Effector memory CD8-positive, alpha-beta T cell (primary cell): ENCODE data around the gene RPS4Y1.
"Not testable (repeated sequence)": the region's sequence is repeated elsewhere in the genome, so short reads cannot be mapped to it uniquely, and the experiment has no call there.

Experiments
- ATAC-seq: fragments of 150-1000 bp; cut with Tn5 transposase; replicated peaks from 2 replicates; pipeline ENCODE4 v1.10.0; 2021; ENCODE audit warnings: mild to moderate bottlenecking, moderate library complexity
- DNase-seq, 3 experiments: peaks; one replicate each; pipeline ENCODE4 v3.0.0; 2021
- H3K27ac Mint-ChIP-seq, 2 donors: one replicate each; pipeline ENCODE4 v1.8.0; 2022; ENCODE audit warnings: mild to moderate bottlenecking in 2 of 2, mixed read lengths in 2 of 2, moderate library complexity in 2 of 2
- H3K27me3 Mint-ChIP-seq, 2 donors: one replicate each; pipeline ENCODE4 v1.8.0; 2022; ENCODE audit warnings: mixed read lengths in 2 of 2
- H3K36me3 Mint-ChIP-seq: one replicate; pipeline ENCODE4 v1.8.0; 2022; ENCODE audit warnings: mild to moderate bottlenecking, moderate library complexity, mixed read lengths; ENCODE audit not compliant: insufficient read depth
- H3K4me1 Mint-ChIP-seq, 2 donors: one replicate each; pipeline ENCODE4 v1.8.0; 2022; ENCODE audit warnings: low read depth in 2 of 2, mixed read lengths in 2 of 2
- H3K4me3 Mint-ChIP-seq, 2 donors: one replicate each; pipeline ENCODE4 v1.8.0; 2022; ENCODE audit warnings: mild to moderate bottlenecking in 2 of 2, mixed read lengths in 2 of 2, moderate library complexity in 2 of 2
- H3K9me3 Mint-ChIP-seq, 2 donors: one replicate each; pipeline ENCODE4 v1.8.0; 2022; ENCODE audit warnings: mixed read lengths in 2 of 2

Gene RPS4Y1

DNA sequence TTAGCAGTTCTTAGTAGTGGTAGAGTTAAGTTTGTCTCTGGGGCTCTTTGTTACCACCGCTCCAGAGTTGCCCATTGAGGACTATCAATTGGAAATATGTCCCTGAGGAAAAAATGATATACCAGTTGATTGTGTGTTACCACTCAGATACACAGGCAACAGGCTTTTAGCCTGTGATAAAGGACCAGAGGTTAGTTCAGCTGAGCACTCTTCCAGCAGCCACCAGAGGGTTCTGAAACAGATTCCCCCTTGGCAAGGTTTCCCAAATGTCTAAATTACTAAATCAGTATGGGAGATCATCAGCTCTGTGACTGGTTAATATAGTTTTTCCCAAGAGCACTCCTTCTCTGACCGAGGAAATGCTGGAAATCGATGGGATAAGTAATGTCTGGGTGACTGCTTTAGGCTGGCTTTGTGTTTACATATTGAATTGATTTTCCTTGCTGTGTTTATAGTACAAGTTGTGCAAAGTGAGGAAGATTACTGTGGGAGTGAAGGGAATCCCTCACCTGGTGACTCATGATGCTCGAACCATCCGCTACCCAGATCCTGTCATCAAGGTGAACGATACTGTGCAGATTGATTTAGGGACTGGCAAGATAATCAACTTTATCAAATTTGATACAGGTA is 12.9 kb downstream of the RPS4Y1 start:
- H3K4me3 Mint-ChIP-seq = no peak overlapping the region
- ATAC-seq (no peak), DNase-seq (no peak)
- H3K9me3 Mint-ChIP-seq = no peaks in the 10 kb centered on the region
- H3K27ac Mint-ChIP-seq = peak overlapping the region in 1 of 2 donors; percentile 0
- peaks cover 27 to 71% of the 10 kb centered on the region in 2 donors for H3K4me1 Mint-ChIP-seq
- no peaks in the 10 kb centered on the region for H3K27me3 Mint-ChIP-seq
- H3K36me3 Mint-ChIP-seq = peaks cover 63% of the 10 kb centered on the region

- Mint-ChIP-seq H3K36me3 (peaks cover 73% of the 10 kb centered on the region), H3K27me3 (no peaks in the 10 kb centered on the region), H3K27ac (peak overlapping the region; percentile 73 to 83), H3K4me3 (peak overlapping the region in 1 of 2 donors; percentile 14), H3K9me3 (no peaks in the 10 kb centered on the region), H3K4me1 (peaks cover 22 to 74% of the 10 kb centered on the region in 2 donors)
- DNase-seq = no peak
- peak; percentile 82 for ATAC-seq
Observed at GRCh38 chrY:2857068-2857467, 15.7 kb downstream of the RPS4Y1 start.

- ATAC-seq = no peak
- no peaks in the 10 kb centered on the region for H3K9me3 Mint-ChIP-seq
- H3K27ac Mint-ChIP-seq = peak overlapping the region; percentile 73 to 83
- H3K4me3 Mint-ChIP-seq = peak overlapping the region; percentile 17 to 45
- DNase-seq = no peak
- no peaks in the 10 kb centered on the region for H3K27me3 Mint-ChIP-seq
- H3K4me1 Mint-ChIP-seq = peaks cover 22 to 75% of the 10 kb centered on the region in 2 donors
- peaks cover 80% of the 10 kb centered on the region for H3K36me3 Mint-ChIP-seq
Observed at GRCh38 chrY:2857686-2858085, 16.3 kb downstream of the RPS4Y1 start.

DNA sequence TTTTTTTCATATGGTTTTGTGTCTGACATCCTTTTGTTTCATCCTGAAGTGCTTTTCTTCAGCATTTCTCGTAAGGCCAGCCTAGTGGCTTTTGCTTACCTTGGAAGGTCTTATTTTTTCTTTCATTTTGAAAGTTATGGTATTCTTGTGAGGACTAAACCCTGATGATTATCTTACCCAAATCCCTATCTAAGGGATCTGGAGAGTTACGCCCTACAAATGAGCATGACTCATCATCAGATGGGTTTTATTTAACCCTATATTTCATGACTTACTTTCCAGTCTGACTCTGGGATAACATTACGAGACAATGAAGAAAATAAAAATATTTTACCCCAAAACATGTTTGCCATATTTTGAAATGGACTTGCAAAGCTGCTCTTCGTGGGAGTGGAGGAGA is 18.4 kb downstream of the RPS4Y1 start:
- Mint-ChIP-seq H3K4me1 (peaks cover 17 to 65% of the 10 kb centered on the region in 2 donors), H3K27me3 (no peaks in the 10 kb centered on the region), H3K4me3 (no peak overlapping the region), H3K36me3 (peaks cover 77% of the 10 kb centered on the region), H3K9me3 (no peaks in the 10 kb centered on the region), H3K27ac (peak overlapping the region; percentile 9 to 44)
- DNase-seq (no peak), ATAC-seq (no peak)

- H3K9me3 Mint-ChIP-seq = no peaks in the 10 kb centered on the region
- H3K27me3 Mint-ChIP-seq = no peaks in the 10 kb centered on the region
- DNase-seq (no peak), ATAC-seq (no peak)
- no peak overlapping the region for H3K4me3 Mint-ChIP-seq
- H3K4me1 Mint-ChIP-seq = peaks cover 14 to 62% of the 10 kb centered on the region in 2 donors
- H3K36me3 Mint-ChIP-seq = peaks cover 75% of the 10 kb centered on the region
- H3K27ac Mint-ChIP-seq = peak overlapping the region; percentile 9 to 44
Observed at GRCh38 chrY:2860511-2860910, 19.1 kb downstream of the RPS4Y1 start.

DNA sequence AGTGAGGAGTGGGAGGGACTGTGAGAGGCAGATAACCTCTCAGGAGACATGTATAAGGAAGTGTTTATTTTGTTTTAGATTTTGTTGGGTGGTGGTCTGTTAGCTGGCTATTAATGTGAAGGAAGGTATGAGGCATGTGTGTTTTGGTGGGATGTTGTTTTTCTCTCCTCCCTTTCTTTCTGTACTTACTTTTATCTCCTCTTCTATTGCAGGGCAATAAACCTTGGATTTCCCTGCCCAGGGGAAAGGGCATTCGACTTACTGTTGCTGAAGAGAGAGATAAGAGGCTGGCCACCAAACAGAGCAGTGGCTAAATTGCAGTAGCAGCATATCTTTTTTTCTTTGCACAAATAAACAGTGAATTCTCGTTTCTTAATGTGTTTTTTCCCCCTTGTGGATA is 25.2 kb downstream of the RPS4Y1 start:
- no peak overlapping the region for H3K27ac Mint-ChIP-seq
- ATAC-seq (no peak), DNase-seq (no peak)
- peaks cover 47% of the 10 kb centered on the region for H3K36me3 Mint-ChIP-seq
- no peak overlapping the region for H3K4me3 Mint-ChIP-seq
- peaks cover 0 to 11% of the 10 kb centered on the region in 2 donors for H3K4me1 Mint-ChIP-seq
- no peaks in the 10 kb centered on the region for H3K27me3 Mint-ChIP-seq
- no peaks in the 10 kb centered on the region for H3K9me3 Mint-ChIP-seq

- no peak for ATAC-seq
- Mint-ChIP-seq H3K27me3 (no peaks in the 10 kb centered on the region), H3K27ac (peak overlapping the region; percentile 38 to 82), H3K4me1 (peaks cover 0 to 6% of the 10 kb centered on the region in 2 donors), H3K4me3 (no peak overlapping the region), H3K9me3 (no peaks in the 10 kb centered on the region), H3K36me3 (peaks cover 38% of the 10 kb centered on the region)
- no peak for DNase-seq
Observed at GRCh38 chrY:2867469-2867868, 26.1 kb downstream of the RPS4Y1 start.

GRCh38 chrY:2868035-2868607 is 26.7 kb downstream of the RPS4Y1 start:
- H3K9me3 Mint-ChIP-seq = no peaks in the 10 kb centered on the region
- H3K4me3 Mint-ChIP-seq = no peak overlapping the region
- H3K27me3 Mint-ChIP-seq = no peaks in the 10 kb centered on the region
- DNase-seq = no peak
- H3K36me3 Mint-ChIP-seq = peaks cover 32% of the 10 kb centered on the region
- peaks cover 0 to 3% of the 10 kb centered on the region in 2 donors for H3K4me1 Mint-ChIP-seq
- no peak for ATAC-seq
- peak overlapping the region; percentile 38 to 82 for H3K27ac Mint-ChIP-seq

- not testable (repeated sequence) for H3K9me3 Mint-ChIP-seq, H3K4me3 Mint-ChIP-seq, H3K27me3 Mint-ChIP-seq, DNase-seq, H3K4me1 Mint-ChIP-seq, H3K36me3 Mint-ChIP-seq, ATAC-seq, H3K27ac Mint-ChIP-seq
Observed at GRCh38 chrY:2872234-2872633, 30.8 kb downstream of the RPS4Y1 start.

DNA sequence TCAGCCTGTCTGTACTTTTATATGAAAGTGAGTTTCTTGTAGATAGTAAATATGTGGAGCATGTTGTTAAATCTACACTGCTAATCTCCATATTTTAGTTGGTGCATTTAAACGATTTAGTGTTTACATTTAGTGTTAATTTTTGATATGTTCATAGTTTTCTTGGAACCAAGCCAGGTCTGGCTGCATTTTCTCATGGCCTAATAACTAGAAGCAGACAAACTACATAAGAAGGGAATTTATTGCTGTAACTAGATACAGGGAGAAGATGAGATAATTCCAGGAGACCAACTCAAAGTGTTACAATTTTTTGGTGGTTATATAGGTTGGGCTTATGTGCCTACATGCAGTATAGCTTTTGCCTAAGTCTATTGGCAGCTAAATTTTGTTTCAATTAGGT is 32.8 kb downstream of the RPS4Y1 start:
- DNase-seq (no peak), ATAC-seq (no peak)
- H3K27ac Mint-ChIP-seq = no peak overlapping the region
- H3K27me3 Mint-ChIP-seq = no peaks in the 10 kb centered on the region
- no peaks in the 10 kb centered on the region for H3K4me1 Mint-ChIP-seq
- H3K9me3 Mint-ChIP-seq = no peaks in the 10 kb centered on the region
- peaks cover 6% of the 10 kb centered on the region for H3K36me3 Mint-ChIP-seq
- H3K4me3 Mint-ChIP-seq = no peak overlapping the region

- Mint-ChIP-seq H3K36me3 (no peaks in the 10 kb centered on the region), H3K4me1 (peaks cover 18% of the 10 kb centered on the region in 2 donors), H3K9me3 (no peaks in the 10 kb centered on the region), H3K27ac (no peak overlapping the region), H3K27me3 (no peaks in the 10 kb centered on the region), H3K4me3 (no peak overlapping the region)
- ATAC-seq (no peak), DNase-seq (no peak)
Observed at GRCh38 chrY:2883561-2883960, 42.2 kb downstream of the RPS4Y1 start.

DNA sequence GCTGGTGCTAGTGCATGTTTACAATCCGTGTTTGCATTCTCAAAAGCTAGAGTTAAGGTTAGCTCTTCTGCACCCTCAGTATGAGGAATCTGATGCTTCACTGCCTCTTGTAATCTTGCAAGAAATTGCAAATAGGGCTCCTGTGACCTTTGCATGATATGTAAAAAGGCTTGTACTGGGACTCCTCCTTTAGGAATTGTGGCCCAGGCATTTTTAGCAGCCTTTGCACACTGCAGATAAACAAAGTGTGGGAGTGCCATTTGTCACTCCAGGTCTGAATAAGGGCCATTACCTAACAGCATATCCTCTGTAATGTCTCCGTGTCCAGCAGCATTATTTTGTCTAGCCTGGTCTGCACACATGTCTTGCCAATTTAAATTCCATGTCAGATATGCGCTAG is 44.5 kb downstream of the RPS4Y1 start:
- peak overlapping the region in 1 of 2 donors; percentile 46 for H3K27ac Mint-ChIP-seq
- no peak for ATAC-seq
- peaks cover 18% of the 10 kb centered on the region in 2 donors for H3K4me1 Mint-ChIP-seq
- no peak overlapping the region for H3K4me3 Mint-ChIP-seq
- H3K36me3 Mint-ChIP-seq = peaks cover 3% of the 10 kb centered on the region
- DNase-seq = no peak
- H3K27me3 Mint-ChIP-seq = no peaks in the 10 kb centered on the region
- no peaks in the 10 kb centered on the region for H3K9me3 Mint-ChIP-seq

DNA sequence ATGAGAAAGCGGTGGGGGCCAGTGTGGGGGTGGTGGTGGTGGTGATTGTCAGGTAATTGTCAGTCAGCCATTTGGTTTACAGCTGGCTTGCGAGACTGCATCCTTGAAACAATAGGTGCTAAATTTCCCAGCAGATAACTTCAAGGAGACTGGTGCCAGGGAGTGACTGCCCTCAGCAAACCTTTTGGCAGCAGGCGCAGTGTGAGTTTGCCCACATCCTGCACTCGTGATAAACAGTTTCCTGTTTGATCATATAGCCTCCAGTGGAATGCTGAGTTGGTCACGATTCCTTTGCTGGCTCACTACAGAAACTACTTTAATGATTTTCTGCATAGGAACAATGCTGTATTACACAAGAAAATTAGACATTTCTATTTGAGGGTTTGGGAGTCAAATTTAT is 46.0 kb downstream of the RPS4Y1 start:
- Mint-ChIP-seq H3K36me3 (peaks cover 3% of the 10 kb centered on the region), H3K4me3 (peak overlapping the region in 1 of 2 donors; percentile 55), H3K27ac (peak overlapping the region; percentile 83 to 91), H3K27me3 (no peaks in the 10 kb centered on the region), H3K9me3 (no peaks in the 10 kb centered on the region), H3K4me1 (peaks cover 18% of the 10 kb centered on the region in 2 donors)
- ATAC-seq (peak; percentile 72), DNase-seq (peak; percentile 1 to 34 (median 14))

DNA sequence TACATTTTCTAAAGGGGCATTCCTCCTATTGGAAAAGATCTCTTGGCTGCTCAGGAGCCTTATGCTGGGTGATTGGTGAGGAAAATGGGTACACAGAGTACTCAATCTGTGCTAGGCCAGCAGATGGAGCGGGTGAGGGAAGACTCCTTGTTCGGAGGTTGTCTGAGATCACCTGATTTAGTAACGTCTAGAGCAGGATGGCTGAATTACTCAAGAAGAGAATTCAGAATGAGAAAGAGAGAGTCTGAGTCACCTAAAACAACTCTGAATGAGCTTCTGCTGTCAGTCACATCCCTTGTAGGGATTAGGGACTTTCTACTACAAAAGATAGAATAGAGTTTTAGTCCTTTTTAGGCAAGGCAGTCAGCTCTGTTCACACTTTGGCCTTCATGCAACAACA is 46.6 kb downstream of the RPS4Y1 start:
- Mint-ChIP-seq H3K27ac (peak overlapping the region; percentile 83 to 91), H3K36me3 (peaks cover 3% of the 10 kb centered on the region), H3K4me3 (peak overlapping the region in 1 of 2 donors; percentile 55), H3K4me1 (peaks cover 18% of the 10 kb centered on the region in 2 donors), H3K9me3 (no peaks in the 10 kb centered on the region), H3K27me3 (no peaks in the 10 kb centered on the region)
- ATAC-seq (peak; percentile 59), DNase-seq (no peak)
